ENCODE data around the gene TXNDC15. TPM values are rescaled to one million over a fixed set of nuclear protein-coding genes. Genes with fewer than 3 reads are reported as not detected.
"Not testable (repeated sequence)": the region's sequence is repeated elsewhere in the genome, so short reads cannot be mapped to it uniquely, and the experiment has no call there.

TXNDC15 gene
- total and polyA plus RNA-seq, 4 donors, result 50.2 to 91.9 (median 73.3) TPM

GRCh38 chr5:134905246-134905996 is 31.2 kb downstream of the TXNDC15 start:
- peak; percentile 46 for TF ChIP-seq CTCF (IDR thresholded peaks at IDR 0.05; ENCODE audit: control extremely low read depth, extremely low read depth)
- peak; percentile 62 to 91 (median 89) for DNase-seq
- WGBS, 2 donors, result 0% methylated on average over 50 to 54 of the region's 54 CpGs
- no peaks in the 10 kb centered on the region for H3K27me3 ChIP-seq (ENCODE audit: control insufficient read depth in 3 of 3, insufficient read depth in 3 of 3, low read length in 2 of 3)
- H3K4me1 ChIP-seq (ENCODE audit: control insufficient read depth in 5 of 5, insufficient read depth in 5 of 5, low read length in 5 of 5), result peaks cover 0 to 2% (median 0%) of the 10 kb centered on the region in 5 donors
- H3K4me3 ChIP-seq, result peak overlapping the region; percentile 84
- peak overlapping the region; percentile 63 to 89 for H3K9ac ChIP-seq (ENCODE audit: insufficient read depth in 1 of 2, low read length in 2 of 2)
- no peaks in the 10 kb centered on the region for H3K9me3 ChIP-seq (ENCODE audit: control insufficient read depth in 4 of 4, insufficient read depth in 3 of 4, low read length in 3 of 4)
- ATAC-seq (ENCODE audit: insufficient read depth, low FRiP score), result peak; percentile 40
- peaks cover 0 to 4% (median 0%) of the 10 kb centered on the region in 4 donors for H3K36me3 ChIP-seq (ENCODE audit: control insufficient read depth in 4 of 4, insufficient read depth in 4 of 4, low read length in 4 of 4)
- peak overlapping the region; percentile 98 to 100 for H3K27ac ChIP-seq (ENCODE audit: low read depth in 1 of 2, low read length in 1 of 2)

GRCh38 chr5:134906811-134907210 is 32.6 kb downstream of the TXNDC15 start:
- 95 to 98% methylated on average over 1 of the region's 1 CpG for WGBS, 2 donors
- ATAC-seq (ENCODE audit: insufficient read depth, low FRiP score) (no peak), DNase-seq (no peak)
- TF ChIP-seq CTCF (IDR thresholded peaks at IDR 0.05; ENCODE audit: control extremely low read depth, extremely low read depth), result no peak
- H3K9me3 ChIP-seq (ENCODE audit: control insufficient read depth in 4 of 4, insufficient read depth in 3 of 4, low read length in 3 of 4), result no peaks in the 10 kb centered on the region
- H3K27me3 ChIP-seq (ENCODE audit: control insufficient read depth in 3 of 3, insufficient read depth in 3 of 3, low read length in 2 of 3), result no peaks in the 10 kb centered on the region
- H3K27ac ChIP-seq (ENCODE audit: low read depth in 1 of 2, low read length in 1 of 2), result no peak overlapping the region
- peaks cover 0 to 6% (median 5%) of the 10 kb centered on the region in 4 donors for H3K36me3 ChIP-seq (ENCODE audit: control insufficient read depth in 4 of 4, insufficient read depth in 4 of 4, low read length in 4 of 4)
- no peak overlapping the region for H3K9ac ChIP-seq (ENCODE audit: insufficient read depth in 1 of 2, low read length in 2 of 2)
- peaks cover 0 to 2% (median 0%) of the 10 kb centered on the region in 5 donors for H3K4me1 ChIP-seq (ENCODE audit: control insufficient read depth in 5 of 5, insufficient read depth in 5 of 5, low read length in 5 of 5)
- H3K4me3 ChIP-seq, result no peak overlapping the region

GRCh38 chr5:134910752-134911151 is 36.6 kb downstream of the TXNDC15 start:
- peaks cover 0 to 22% (median 11%) of the 10 kb centered on the region in 4 donors for H3K36me3 ChIP-seq (ENCODE audit: control insufficient read depth in 4 of 4, insufficient read depth in 4 of 4, low read length in 4 of 4)
- not testable (repeated sequence) for H3K27ac ChIP-seq (ENCODE audit: low read depth in 1 of 2, low read length in 1 of 2); H3K9ac ChIP-seq (ENCODE audit: insufficient read depth in 1 of 2, low read length in 2 of 2); H3K9me3 ChIP-seq (ENCODE audit: control insufficient read depth in 4 of 4, insufficient read depth in 3 of 4, low read length in 3 of 4); H3K4me1 ChIP-seq (ENCODE audit: control insufficient read depth in 5 of 5, insufficient read depth in 5 of 5, low read length in 5 of 5); H3K4me3 ChIP-seq; DNase-seq; ATAC-seq (ENCODE audit: insufficient read depth, low FRiP score); H3K27me3 ChIP-seq (ENCODE audit: control insufficient read depth in 3 of 3, insufficient read depth in 3 of 3, low read length in 2 of 3)
- WGBS, 2 donors, result 98% methylated on average over 2 of the region's 2 CpGs

GRCh38 chr5:134911285-134912206 is 37.4 kb downstream of the TXNDC15 start:
- ATAC-seq (ENCODE audit: insufficient read depth, low FRiP score) (no peak), DNase-seq (no peak)
- no peaks in the 10 kb centered on the region for H3K27me3 ChIP-seq (ENCODE audit: control insufficient read depth in 3 of 3, insufficient read depth in 3 of 3, low read length in 2 of 3)
- no peaks in the 10 kb centered on the region for H3K4me1 ChIP-seq (ENCODE audit: control insufficient read depth in 5 of 5, insufficient read depth in 5 of 5, low read length in 5 of 5)
- 95% methylated on average over 8 of the region's 8 CpGs for WGBS, 2 donors
- H3K4me3 ChIP-seq, result no peak overlapping the region
- H3K9me3 ChIP-seq (ENCODE audit: control insufficient read depth in 4 of 4, insufficient read depth in 3 of 4, low read length in 3 of 4), result no peaks in the 10 kb centered on the region
- no peak overlapping the region for H3K9ac ChIP-seq (ENCODE audit: insufficient read depth in 1 of 2, low read length in 2 of 2)
- H3K36me3 ChIP-seq (ENCODE audit: control insufficient read depth in 4 of 4, insufficient read depth in 4 of 4, low read length in 4 of 4), result peaks cover 0 to 22% (median 13%) of the 10 kb centered on the region in 4 donors
- no peak overlapping the region for H3K27ac ChIP-seq (ENCODE audit: low read depth in 1 of 2, low read length in 1 of 2)
- TF ChIP-seq CTCF (IDR thresholded peaks at IDR 0.05; ENCODE audit: control extremely low read depth, extremely low read depth), result no peak

Data from lung (tissue), 12 donors.